ENCODE results near the gene ALOX5.

DNA sequence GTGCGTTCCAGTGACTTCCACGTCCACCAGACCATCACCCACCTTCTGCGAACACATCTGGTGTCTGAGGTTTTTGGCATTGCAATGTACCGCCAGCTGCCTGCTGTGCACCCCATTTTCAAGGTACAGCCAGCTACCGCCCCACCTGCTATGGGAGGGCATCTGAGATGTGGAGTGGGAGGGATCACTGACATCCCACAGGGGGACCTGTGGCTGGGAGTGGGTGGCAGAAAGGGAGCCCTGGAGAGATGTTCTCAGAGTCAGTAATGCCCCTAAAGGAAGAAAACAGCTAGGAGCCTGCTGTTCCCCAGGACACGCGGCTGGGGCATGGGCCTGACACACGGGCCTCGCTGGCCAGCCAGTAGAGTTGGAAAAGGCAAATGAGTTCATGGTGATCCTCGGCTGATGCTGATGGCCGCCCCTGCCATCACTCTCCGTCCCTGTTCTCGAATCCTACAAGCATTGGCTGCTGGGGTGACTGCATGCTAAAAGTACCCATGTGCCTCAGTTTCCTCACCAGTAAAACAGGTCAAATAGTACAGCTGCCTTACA lies 66.6 kb downstream of the ALOX5 start:
- TF ChIP-seq, protein P1, sequence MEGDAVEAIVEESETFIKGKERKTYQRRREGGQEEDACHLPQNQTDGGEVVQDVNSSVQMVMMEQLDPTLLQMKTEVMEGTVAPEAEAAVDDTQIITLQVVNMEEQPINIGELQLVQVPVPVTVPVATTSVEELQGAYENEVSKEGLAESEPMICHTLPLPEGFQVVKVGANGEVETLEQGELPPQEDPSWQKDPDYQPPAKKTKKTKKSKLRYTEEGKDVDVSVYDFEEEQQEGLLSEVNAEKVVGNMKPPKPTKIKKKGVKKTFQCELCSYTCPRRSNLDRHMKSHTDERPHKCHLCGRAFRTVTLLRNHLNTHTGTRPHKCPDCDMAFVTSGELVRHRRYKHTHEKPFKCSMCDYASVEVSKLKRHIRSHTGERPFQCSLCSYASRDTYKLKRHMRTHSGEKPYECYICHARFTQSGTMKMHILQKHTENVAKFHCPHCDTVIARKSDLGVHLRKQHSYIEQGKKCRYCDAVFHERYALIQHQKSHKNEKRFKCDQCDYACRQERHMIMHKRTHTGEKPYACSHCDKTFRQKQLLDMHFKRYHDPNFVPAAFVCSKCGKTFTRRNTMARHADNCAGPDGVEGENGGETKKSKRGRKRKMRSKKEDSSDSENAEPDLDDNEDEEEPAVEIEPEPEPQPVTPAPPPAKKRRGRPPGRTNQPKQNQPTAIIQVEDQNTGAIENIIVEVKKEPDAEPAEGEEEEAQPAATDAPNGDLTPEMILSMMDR (conservative IDR thresholded peaks at IDR 0.05), result no peak
- no peak for TF ChIP-seq EZH2 (IDR thresholded peaks at IDR 0.05; ENCODE audit: low read depth)
